MCF 10A (cell line): ENCODE data around the gene NUP85. TPM values are rescaled to one million over a fixed set of nuclear protein-coding genes. Genes with fewer than 3 reads are reported as not detected.
A peak's percentile ranks its signal among the peaks of the same experiment; 100 is the strongest.

ENCODE experiments used
- BruUV-seq: library from RNA; stranded (reverse); fragments of 400-500 nt; replicated peaks from 2 replicates; lab custom pipeline; 2021; lab: Mats Ljungman, UMichigan
- CTCF ChIA-PET: fragments of 300-600 bp; sonication (Branson Sonifier 250); formaldehyde crosslinking; extraction: SDS; loops from one replicate; lab custom pipeline; 2021; ENCODE audit warnings: antibody characterized with exemption, inconsistent platforms; lab: Yijun Ruan, JAX
- POLR2A ChIA-PET: fragments of 300-600, 350-650 bp; sonication (Branson Sonifier 250); formaldehyde crosslinking; extraction: SDS; loops from one replicate; lab custom pipeline; 2020; ENCODE audit warnings: antibody characterized with exemption, inconsistent platforms; lab: Yijun Ruan, JAX
- DNase-seq: peaks from one replicate; pipeline ENCODE4 v3.0.0-alpha.2; 2018; ENCODE audit not compliant: unreplicated experiment
- H3K27ac Mint-ChIP-seq: one replicate; pipeline ENCODE4 v1.8.0; 2022; ENCODE audit warnings: mild to moderate bottlenecking, low read depth, mixed read lengths; ENCODE audit not compliant: unreplicated experiment
- H3K27me3 Mint-ChIP-seq: one replicate; pipeline ENCODE4 v1.8.0; 2022; ENCODE audit warnings: mixed read lengths; ENCODE audit not compliant: insufficient read depth, unreplicated experiment
- H3K36me3 Mint-ChIP-seq: one replicate; pipeline ENCODE4 v1.8.0; 2022; ENCODE audit warnings: mild to moderate bottlenecking, moderate library complexity, mixed read lengths; ENCODE audit not compliant: insufficient read depth, unreplicated experiment
- H3K4me1 Mint-ChIP-seq: one replicate; pipeline ENCODE4 v1.8.0; 2022; ENCODE audit warnings: mixed read lengths; ENCODE audit not compliant: insufficient read depth, unreplicated experiment
- H3K4me3 Mint-ChIP-seq: one replicate; pipeline ENCODE4 v1.8.0; 2022; ENCODE audit warnings: mild to moderate bottlenecking, moderate library complexity, mixed read lengths; ENCODE audit not compliant: unreplicated experiment
- H3K9me3 Mint-ChIP-seq: one replicate; pipeline ENCODE4 v1.8.0; 2022; ENCODE audit warnings: mixed read lengths; ENCODE audit not compliant: unreplicated experiment
- CTCF ChIP-seq: fragments of 200-600 bp; IDR thresholded peaks from one replicate; pipeline ENCODE4 v1.8.0; 2022; ENCODE audit warnings: antibody characterized with exemption, mild to moderate bottlenecking; ENCODE audit not compliant: unreplicated experiment
- intact Hi-C: fragments of 100-400 bp; cut with micrococcal nuclease; formaldehyde crosslinking; loops from 2 replicates; pipeline ENCODE4 v1.14.1; 2022
- total RNA-seq: library from RNA; stranded (reverse); gene quantifications from 2 replicates; pipeline ENCODE4 v1.2.3, GENCODE V29; 2022

Gene NUP85
- total RNA-seq, 1 experiment from 2014 or later, result 42.3 TPM

GRCh38 chr17:75240394-75241142 is 35.1 kb downstream of the NUP85 start:
- BruUV-seq, result no TSS peak

GRCh38 chr17:75241143-75241430 is 35.6 kb downstream of the NUP85 start:
- TF ChIP-seq CTCF, result no peak
- Mint-ChIP-seq H3K27me3 (no peaks in the 10 kb centered on the region), H3K9me3 (no peaks in the 10 kb centered on the region), H3K36me3 (peaks cover 50% of the 10 kb centered on the region), H3K4me3 (no peak overlapping the region), H3K4me1 (peaks cover 5% of the 10 kb centered on the region), H3K27ac (no peak overlapping the region)
- ChIA-PET CTCF (interaction anchor here (0.7 to 1.6 kb wide), 5 partner anchors 8 to 290 kb away, joined by 3 to 6 read pairs (median 3); partner anchors contain the start of gene MRPS7), POLR2A (interaction anchor here (0.7 to 1.9 kb wide), 3 partner anchors 9 to 258 kb away, joined by 3 to 7 read pairs (median 7); no protein-coding TSS in a partner anchor)
- no TSS peak for BruUV-seq
- no peak for DNase-seq
- intact Hi-C loops, result no loop called here

More at GRCh38 chr17:75240394-75241142, 35.1 kb downstream of the NUP85 start:
- DNase-seq, result peak; percentile 37
- ChIA-PET CTCF (interaction anchor here (0.6 to 1.8 kb wide), 11 partner anchors 8 to 290 kb away, joined by 3 to 9 read pairs (median 4); partner anchors contain the start of gene MRPS7), POLR2A (interaction anchor here (0.7 to 2.8 kb wide), 6 partner anchors 10 to 539 kb away, joined by 3 to 7 read pairs (median 6); partner anchors contain the start of genes GGA3, MRPS7 and NUP85)
- no peak overlapping the region for H3K4me3 Mint-ChIP-seq
- H3K27me3 Mint-ChIP-seq, result no peaks in the 10 kb centered on the region
- peak; percentile 41 for TF ChIP-seq CTCF
- no peak overlapping the region for H3K27ac Mint-ChIP-seq
- H3K4me1 Mint-ChIP-seq, result peaks cover 5% of the 10 kb centered on the region
- H3K9me3 Mint-ChIP-seq, result no peaks in the 10 kb centered on the region
- intact Hi-C loops, result no loop called here
- peaks cover 53% of the 10 kb centered on the region for H3K36me3 Mint-ChIP-seq

- peaks cover 5% of the 10 kb centered on the region for H3K4me1 Mint-ChIP-seq
- ChIA-PET POLR2A (interaction anchor here (0.6 to 1.9 kb wide), 2 partner anchors 9 to 19 kb away, joined by 3 to 7 read pairs; no protein-coding TSS in a partner anchor), CTCF (interaction anchor here (1.0 to 1.5 kb wide), 4 partner anchors 8 to 171 kb away, joined by 3 to 6 read pairs (median 4); no protein-coding TSS in a partner anchor)
- intact Hi-C loops, result no loop called here
- no peak for DNase-seq
- no peaks in the 10 kb centered on the region for H3K9me3 Mint-ChIP-seq
- no peak overlapping the region for H3K4me3 Mint-ChIP-seq
- H3K27ac Mint-ChIP-seq, result no peak overlapping the region
- TF ChIP-seq CTCF, result no peak
- H3K27me3 Mint-ChIP-seq, result no peaks in the 10 kb centered on the region
- H3K36me3 Mint-ChIP-seq, result peaks cover 50% of the 10 kb centered on the region
- no TSS peak for BruUV-seq
Measured at GRCh38 chr17:75241502-75241901, 36.0 kb downstream of the NUP85 start.

- Mint-ChIP-seq H3K4me3 (no peak overlapping the region), H3K27ac (no peak overlapping the region), H3K9me3 (no peaks in the 10 kb centered on the region), H3K4me1 (peaks cover 5% of the 10 kb centered on the region), H3K36me3 (peaks cover 46% of the 10 kb centered on the region), H3K27me3 (no peaks in the 10 kb centered on the region)
- BruUV-seq, result no TSS peak
- POLR2A ChIA-PET, result interaction anchor here (0.6 to 1.9 kb wide), 3 partner anchors 8 to 684 kb away, joined by 3 to 7 read pairs (median 3); no protein-coding TSS in a partner anchor
- intact Hi-C loops, result no loop called here
- peak; percentile 20 for DNase-seq
- CTCF ChIA-PET, result interaction anchor here (1.0 to 1.3 kb wide), 3 partner anchors 8 to 170 kb away, joined by 3 to 4 read pairs (median 3); no protein-coding TSS in a partner anchor
- no peak for TF ChIP-seq CTCF
Measured at GRCh38 chr17:75241996-75242460, 36.5 kb downstream of the NUP85 start.
